ENCODE data around the gene FBXL16. TPM values are rescaled to one million over a fixed set of nuclear protein-coding genes. Genes with fewer than 3 reads are reported as not detected.
A peak's percentile ranks its signal among the peaks of the same experiment; 100 is the strongest.

The FBXL16 gene
- total RNA-seq, 1 experiment from 2014 or later, result 1.1 TPM

DNA sequence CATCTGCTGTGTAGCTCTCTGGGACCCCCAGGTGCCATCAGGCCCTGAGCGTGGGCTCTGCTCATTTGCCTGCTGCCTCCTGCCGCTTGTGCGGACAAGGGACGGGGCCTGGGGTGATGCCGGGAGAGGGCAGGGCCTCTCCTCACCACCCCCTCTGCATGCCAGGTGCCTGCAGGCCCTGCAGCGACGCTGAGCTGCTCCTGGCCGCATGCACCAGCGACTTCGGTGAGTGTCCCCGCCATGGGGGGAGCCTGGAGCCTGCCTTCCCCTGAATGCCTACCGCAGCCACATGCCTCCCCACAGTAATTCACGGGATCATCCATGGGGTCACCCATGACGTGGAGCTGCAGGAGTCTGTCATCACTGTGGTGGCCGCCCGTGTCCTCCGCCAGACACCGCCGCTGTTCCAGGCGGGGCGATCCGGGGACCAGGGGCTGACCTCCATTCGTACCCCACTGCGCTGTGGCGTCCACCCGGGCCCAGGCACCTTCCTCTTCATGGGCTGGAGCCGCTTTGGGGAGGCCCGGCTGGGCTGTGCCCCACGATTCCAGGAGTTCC is 11.2 kb upstream of the FBXL16 start:
- Histone ChIP-seq H3K27ac (ENCODE audit: low read depth, low read length, poor library complexity, severe bottlenecking) (no peak overlapping the region), H3K4me1 (ENCODE audit: insufficient read depth, low read length, poor library complexity, severe bottlenecking) (peaks cover 8% of the 10 kb centered on the region), H3K36me3 (ENCODE audit: insufficient read depth, low read length, poor library complexity, severe bottlenecking) (no peaks in the 10 kb centered on the region), H3K9me3 (ENCODE audit: low read depth, low read length, poor library complexity, severe bottlenecking) (no peaks in the 10 kb centered on the region), H3K27me3 (replicated peaks; ENCODE audit: insufficient read depth, low read depth, low read length, poor library complexity) (peaks cover 31% of the 10 kb centered on the region), H3K4me3 (ENCODE audit: low read depth, low read length, poor library complexity, severe bottlenecking) (no peak overlapping the region)
- no TSS peak for BruUV-seq (replicated peaks)
- ChIA-PET POLR2A (ENCODE audit: low non-redundant PET) (no interaction called here), CTCF (interaction anchor here (0.6 kb wide), 1 partner anchor 29 kb away, joined by 3 read pairs; no protein-coding TSS in a partner anchor)
- DNase-seq (ENCODE audit: low spot score), result no peak
- no peak for TF ChIP-seq EZH2 (IDR thresholded peaks at IDR 0.05; ENCODE audit: borderline replicate concordance, low read depth, low read length, poor library complexity, severe bottlenecking)
- TF ChIP-seq, protein P1, sequence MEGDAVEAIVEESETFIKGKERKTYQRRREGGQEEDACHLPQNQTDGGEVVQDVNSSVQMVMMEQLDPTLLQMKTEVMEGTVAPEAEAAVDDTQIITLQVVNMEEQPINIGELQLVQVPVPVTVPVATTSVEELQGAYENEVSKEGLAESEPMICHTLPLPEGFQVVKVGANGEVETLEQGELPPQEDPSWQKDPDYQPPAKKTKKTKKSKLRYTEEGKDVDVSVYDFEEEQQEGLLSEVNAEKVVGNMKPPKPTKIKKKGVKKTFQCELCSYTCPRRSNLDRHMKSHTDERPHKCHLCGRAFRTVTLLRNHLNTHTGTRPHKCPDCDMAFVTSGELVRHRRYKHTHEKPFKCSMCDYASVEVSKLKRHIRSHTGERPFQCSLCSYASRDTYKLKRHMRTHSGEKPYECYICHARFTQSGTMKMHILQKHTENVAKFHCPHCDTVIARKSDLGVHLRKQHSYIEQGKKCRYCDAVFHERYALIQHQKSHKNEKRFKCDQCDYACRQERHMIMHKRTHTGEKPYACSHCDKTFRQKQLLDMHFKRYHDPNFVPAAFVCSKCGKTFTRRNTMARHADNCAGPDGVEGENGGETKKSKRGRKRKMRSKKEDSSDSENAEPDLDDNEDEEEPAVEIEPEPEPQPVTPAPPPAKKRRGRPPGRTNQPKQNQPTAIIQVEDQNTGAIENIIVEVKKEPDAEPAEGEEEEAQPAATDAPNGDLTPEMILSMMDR (conservative IDR thresholded peaks at IDR 0.05; ENCODE audit: low read depth, low read length), result no peak
- intact Hi-C loops (cut with micrococcal nuclease; ENCODE audit: unreplicated experiment), result loop anchor here (10.0 kb wide), 1 partner anchor 338 kb away; no protein-coding TSS in a partner anchor

DNA sequence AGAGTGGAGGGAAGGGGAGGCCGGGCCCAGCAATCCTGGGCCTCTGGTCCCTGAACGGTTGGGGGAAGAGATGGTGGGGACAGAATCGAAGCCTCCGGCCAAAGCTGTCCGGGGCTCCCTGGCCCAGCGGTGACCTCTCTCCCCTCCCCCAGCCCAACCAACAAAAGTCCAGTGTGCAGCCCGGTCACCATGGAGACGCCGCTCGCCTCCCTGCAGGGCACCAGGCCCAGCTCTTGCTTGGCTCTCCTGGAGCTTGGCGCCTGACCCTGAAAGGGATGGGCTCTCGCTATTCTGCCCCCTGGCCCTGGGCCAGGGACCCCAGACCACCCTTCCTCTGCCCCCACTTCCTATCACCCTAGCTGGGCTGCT is 10.6 kb upstream of the FBXL16 start:
- DNase-seq (ENCODE audit: low spot score), result no peak
- Histone ChIP-seq H3K27me3 (replicated peaks; ENCODE audit: insufficient read depth, low read depth, low read length, poor library complexity) (peaks cover 31% of the 10 kb centered on the region), H3K27ac (ENCODE audit: low read depth, low read length, poor library complexity, severe bottlenecking) (no peak overlapping the region), H3K36me3 (ENCODE audit: insufficient read depth, low read length, poor library complexity, severe bottlenecking) (no peaks in the 10 kb centered on the region), H3K9me3 (ENCODE audit: low read depth, low read length, poor library complexity, severe bottlenecking) (no peaks in the 10 kb centered on the region), H3K4me3 (ENCODE audit: low read depth, low read length, poor library complexity, severe bottlenecking) (no peak overlapping the region), H3K4me1 (ENCODE audit: insufficient read depth, low read length, poor library complexity, severe bottlenecking) (peaks cover 8% of the 10 kb centered on the region)
- ChIA-PET POLR2A (ENCODE audit: low non-redundant PET) (no interaction called here), CTCF (interaction anchor here (1.0 kb wide), 1 partner anchor 12 kb away, joined by 5 read pairs; no protein-coding TSS in a partner anchor)
- intact Hi-C loops (cut with micrococcal nuclease; ENCODE audit: unreplicated experiment), result loop anchor here (10.0 kb wide), 1 partner anchor 339 kb away; no protein-coding TSS in a partner anchor
- BruUV-seq (replicated peaks), result no TSS peak
- TF ChIP-seq, protein P1 (conservative IDR thresholded peaks at IDR 0.05; ENCODE audit: low read depth, low read length), result no peak
- no peak for TF ChIP-seq EZH2 (IDR thresholded peaks at IDR 0.05; ENCODE audit: borderline replicate concordance, low read depth, low read length, poor library complexity, severe bottlenecking)

GRCh38 chr16:715477-716199 is 10.0 kb upstream of the FBXL16 start:
- intact Hi-C loops (cut with micrococcal nuclease; ENCODE audit: unreplicated experiment), result loop anchor here (10.0 kb wide), 1 partner anchor 339 kb away; no protein-coding TSS in a partner anchor
- Histone ChIP-seq H3K27me3 (replicated peaks; ENCODE audit: insufficient read depth, low read depth, low read length, poor library complexity) (peaks cover 31% of the 10 kb centered on the region), H3K9me3 (ENCODE audit: low read depth, low read length, poor library complexity, severe bottlenecking) (no peaks in the 10 kb centered on the region), H3K27ac (ENCODE audit: low read depth, low read length, poor library complexity, severe bottlenecking) (no peak overlapping the region), H3K4me3 (ENCODE audit: low read depth, low read length, poor library complexity, severe bottlenecking) (peak overlapping the region; percentile 32), H3K36me3 (ENCODE audit: insufficient read depth, low read length, poor library complexity, severe bottlenecking) (no peaks in the 10 kb centered on the region), H3K4me1 (ENCODE audit: insufficient read depth, low read length, poor library complexity, severe bottlenecking) (peaks cover 8% of the 10 kb centered on the region)
- TF ChIP-seq EZH2 (IDR thresholded peaks at IDR 0.05; ENCODE audit: borderline replicate concordance, low read depth, low read length, poor library complexity, severe bottlenecking), result peak; percentile 74
- TF ChIP-seq, protein P1 (conservative IDR thresholded peaks at IDR 0.05; ENCODE audit: low read depth, low read length), result no peak; the same call in 1 of the 2 replicates
- CTCF ChIA-PET, result interaction anchor here (1.0 kb wide), 1 partner anchor 12 kb away, joined by 5 read pairs; no protein-coding TSS in a partner anchor
- DNase-seq (ENCODE audit: low spot score), result no peak
- POLR2A ChIA-PET (ENCODE audit: low non-redundant PET), result interaction anchor here (0.6 kb wide), 1 partner anchor 314 kb away, joined by 4 read pairs; the partner anchor contains the start of gene DECR2
- BruUV-seq (replicated peaks), result no TSS peak

Measured in A673 (cell line).